ENCODE results near the gene RASA2.
"Not testable (repeated sequence)": the region's sequence is repeated elsewhere in the genome, so short reads cannot be mapped to it uniquely, and the experiment has no call there.

The RASA2 gene

GRCh38 chr3:141489203-141489602 is 2.4 kb downstream of the RASA2 start:
- no peaks in the 10 kb centered on the region for H3K27me3 ChIP-seq (replicated peaks)
- no peak for DNase-seq
- H3K36me3 ChIP-seq (replicated peaks), result no peaks in the 10 kb centered on the region
- no peak for TF ChIP-seq CTCF (IDR thresholded peaks at IDR 0.05; ENCODE audit: low read depth, low read length, missing control alignments)
- no peak overlapping the region for H3K27ac ChIP-seq
- H3K4me3 ChIP-seq (ENCODE audit: low read depth, low read length), result no peak overlapping the region
- in situ Hi-C loops (cut with HindIII; ENCODE audit: low pct_ligation_motif_present, low sequenced_read_pairs), result no loop called here

- no peaks in the 10 kb centered on the region for H3K27me3 ChIP-seq (replicated peaks)
- no peaks in the 10 kb centered on the region for H3K36me3 ChIP-seq (replicated peaks)
- TF ChIP-seq CTCF (IDR thresholded peaks at IDR 0.05; ENCODE audit: low read depth, low read length, missing control alignments), result no peak
- no peak overlapping the region for H3K27ac ChIP-seq
- no peak for DNase-seq
- no peak overlapping the region for H3K4me3 ChIP-seq (ENCODE audit: low read depth, low read length)
- in situ Hi-C loops (cut with HindIII; ENCODE audit: low pct_ligation_motif_present, low sequenced_read_pairs), result no loop called here
These were observed 4.3 kb downstream of the RASA2 start for GRCh38 chr3:141491081-141491480.

GRCh38 chr3:141491929-141492328 is 5.1 kb downstream of the RASA2 start:
- no peak for DNase-seq
- Histone ChIP-seq H3K4me3 (ENCODE audit: low read depth, low read length) (no peak overlapping the region), H3K27ac (no peak overlapping the region), H3K27me3 (replicated peaks) (no peaks in the 10 kb centered on the region), H3K36me3 (replicated peaks) (no peaks in the 10 kb centered on the region)
- TF ChIP-seq CTCF (IDR thresholded peaks at IDR 0.05; ENCODE audit: low read depth, low read length, missing control alignments), result no peak
- in situ Hi-C loops (cut with HindIII; ENCODE audit: low pct_ligation_motif_present, low sequenced_read_pairs), result no loop called here

- no peak for DNase-seq
- no peak overlapping the region for H3K27ac ChIP-seq
- no peaks in the 10 kb centered on the region for H3K36me3 ChIP-seq (replicated peaks)
- in situ Hi-C loops (cut with HindIII; ENCODE audit: low pct_ligation_motif_present, low sequenced_read_pairs), result no loop called here
- H3K4me3 ChIP-seq (ENCODE audit: low read depth, low read length), result no peak overlapping the region
- H3K27me3 ChIP-seq (replicated peaks), result no peaks in the 10 kb centered on the region
- no peak for TF ChIP-seq CTCF (IDR thresholded peaks at IDR 0.05; ENCODE audit: low read depth, low read length, missing control alignments)
These were observed 6.4 kb downstream of the RASA2 start for GRCh38 chr3:141493184-141493583.

- H3K36me3 ChIP-seq (replicated peaks); H3K4me3 ChIP-seq (ENCODE audit: low read depth, low read length); DNase-seq; H3K27me3 ChIP-seq (replicated peaks); in situ Hi-C loops (cut with HindIII; ENCODE audit: low pct_ligation_motif_present, low sequenced_read_pairs); H3K27ac ChIP-seq: not testable (repeated sequence)
These were observed 10.8 kb downstream of the RASA2 start for GRCh38 chr3:141497589-141497988.

GRCh38 chr3:141498598-141499223 is 11.9 kb downstream of the RASA2 start:
- DNase-seq, result no peak
- H3K4me3 ChIP-seq (ENCODE audit: low read depth, low read length), result no peak overlapping the region
- in situ Hi-C loops (cut with HindIII; ENCODE audit: low pct_ligation_motif_present, low sequenced_read_pairs), result no loop called here
- no peaks in the 10 kb centered on the region for H3K27me3 ChIP-seq (replicated peaks)
- TF ChIP-seq CTCF (IDR thresholded peaks at IDR 0.05; ENCODE audit: low read depth, low read length, missing control alignments), result no peak
- no peak overlapping the region for H3K27ac ChIP-seq
- peaks cover 2% of the 10 kb centered on the region for H3K36me3 ChIP-seq (replicated peaks)
